SK-N-MC (cell line): ENCODE data around the gene BAK1.

ENCODE experiments used
- DNase-seq: peaks from one replicate; pipeline ENCODE4 v3.0.0-alpha.2; 2011; ENCODE audit warnings: low read depth, low spot score
- H3K27ac ChIP-seq: fragments of 200-600 bp; sonication (generic); 2 replicates; pipeline ENCODE4 v1.5.1; 2016; ENCODE audit warnings: mixed run types
- H3K36me3 ChIP-seq: fragments of 200-600 bp; sonication (generic); 2 replicates; pipeline ENCODE4 v1.6.1; 2017; ENCODE audit warnings: antibody characterized with exemption, low read length, mixed read lengths; ENCODE audit not compliant: insufficient read depth
- H3K4me3 ChIP-seq: fragments of 200-600 bp; sonication (generic); 2 replicates; pipeline ENCODE4 v1.5.1; 2016
- H3K9ac ChIP-seq: fragments of 200-600 bp; sonication (generic); 2 replicates; pipeline ENCODE4 v1.8.0; 2017; ENCODE audit warnings: mixed run types, mixed read lengths; ENCODE audit not compliant: insufficient read length
- H3K9me3 ChIP-seq: fragments of 200-600 bp; sonication (generic); 2 replicates; pipeline ENCODE4 v1.6.1; 2017; ENCODE audit warnings: low read depth, mild to moderate bottlenecking, antibody characterized with exemption, low read length, moderate library complexity, mixed read lengths
- EZH2 ChIP-seq: fragments of 200-600 bp; sonication (generic); IDR thresholded peaks from one replicate; pipeline ENCODE4 v1.6.1; 2017; ENCODE audit warnings: antibody characterized with exemption
- FOXP2 ChIP-seq: optimal IDR thresholded peaks from 2 replicates; pipeline ENCODE3; 2011; ENCODE audit warnings: mild to moderate bottlenecking, moderate library complexity; ENCODE audit not compliant: insufficient read depth; ENCODE audit errors: extremely low read length, control extremely low read depth
- POLR2AphosphoS5 ChIP-seq: IDR thresholded peaks from 2 replicates; pipeline ENCODE4 v1.6.1; 2012; ENCODE audit warnings: mild to moderate bottlenecking, low read depth, low read length, borderline replicate concordance

BAK1 gene

DNA sequence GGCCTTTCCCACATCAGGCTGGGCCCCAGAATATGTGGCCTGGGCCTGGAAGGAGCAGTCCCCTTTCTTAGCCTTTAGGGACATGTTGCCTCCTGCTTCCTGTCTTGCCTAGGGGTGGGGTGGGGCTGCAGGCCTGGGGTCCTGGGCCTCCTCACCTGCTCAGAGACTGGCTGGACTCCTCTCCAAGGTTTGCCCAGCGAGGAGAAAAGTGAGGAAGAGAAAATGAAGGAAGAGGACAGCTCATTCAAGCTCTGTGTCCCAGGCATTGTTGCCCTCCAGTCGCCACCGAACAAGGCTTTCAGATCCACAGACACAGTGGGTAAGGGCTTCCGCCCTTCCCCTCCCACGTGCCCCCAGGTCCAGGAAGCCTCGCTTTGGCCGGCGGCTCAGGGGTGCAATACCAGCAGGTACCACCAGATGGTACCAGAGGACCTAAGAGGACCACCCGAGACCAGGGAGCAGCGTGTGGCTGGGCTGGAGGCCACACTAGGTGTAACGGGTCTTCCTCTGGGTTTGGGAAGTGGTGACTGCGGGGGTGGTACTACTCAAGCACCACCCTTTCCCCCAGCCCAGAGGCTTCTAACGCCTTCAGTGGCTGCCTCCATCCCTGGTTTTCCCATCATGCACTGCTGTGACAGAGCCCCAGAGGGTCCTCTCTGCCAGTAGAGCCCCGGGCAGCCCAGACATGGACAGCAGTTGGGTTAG, 5.5 kb upstream of the BAK1 start:
- Histone ChIP-seq H3K9ac (no peak overlapping the region), H3K36me3 (no peaks in the 10 kb centered on the region), H3K9me3 (no peaks in the 10 kb centered on the region), H3K4me3 (no peak overlapping the region), H3K27ac (no peak overlapping the region)
- DNase-seq: no peak
- TF ChIP-seq FOXP2 (no peak), EZH2 (no peak), POLR2AphosphoS5 (no peak)

- TF ChIP-seq EZH2 (no peak), FOXP2 (no peak), POLR2AphosphoS5 (no peak)
Observed at GRCh38 chr6:33584700-33585402, 4.8 kb upstream of the BAK1 start.

DNA sequence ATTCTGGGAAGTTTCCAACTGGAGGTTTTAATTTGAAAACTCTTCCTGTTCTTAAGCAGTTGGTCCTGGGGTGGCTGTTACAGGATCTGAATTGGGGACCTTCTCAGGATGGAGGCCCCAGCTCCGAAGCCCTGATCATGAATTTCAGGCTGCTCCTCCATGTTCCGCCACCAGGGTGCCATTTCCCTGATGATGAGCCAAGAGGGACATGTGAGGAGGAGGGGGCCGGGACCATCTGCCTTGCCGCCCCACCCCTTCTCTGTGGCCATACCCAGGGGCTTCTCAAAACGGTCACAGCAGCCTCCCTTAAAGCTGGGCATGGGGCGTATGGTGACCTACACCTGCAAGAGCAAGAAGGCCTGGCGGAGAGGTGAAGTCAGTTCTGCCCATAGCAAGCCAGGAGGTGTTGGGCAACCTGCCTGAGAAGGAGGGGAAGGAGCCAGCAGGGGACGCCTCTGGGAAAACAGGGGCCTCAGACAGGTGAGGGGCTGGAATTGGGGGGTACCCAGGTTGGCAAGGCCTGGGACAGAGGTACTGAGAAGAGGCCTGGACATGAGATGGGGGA, 3.6 kb upstream of the BAK1 start:
- DNase-seq: no peak
- no peak overlapping the region for H3K27ac ChIP-seq
- TF ChIP-seq FOXP2 (no peak), POLR2AphosphoS5 (no peak), EZH2 (no peak)

More at GRCh38 chr6:33584700-33585402, 4.8 kb upstream of the BAK1 start:
- Histone ChIP-seq H3K36me3 (no peaks in the 10 kb centered on the region), H3K9me3 (no peaks in the 10 kb centered on the region), H3K27ac (no peak overlapping the region), H3K4me3 (no peak overlapping the region), H3K9ac (no peak overlapping the region)
- DNase-seq: no peak

DNA sequence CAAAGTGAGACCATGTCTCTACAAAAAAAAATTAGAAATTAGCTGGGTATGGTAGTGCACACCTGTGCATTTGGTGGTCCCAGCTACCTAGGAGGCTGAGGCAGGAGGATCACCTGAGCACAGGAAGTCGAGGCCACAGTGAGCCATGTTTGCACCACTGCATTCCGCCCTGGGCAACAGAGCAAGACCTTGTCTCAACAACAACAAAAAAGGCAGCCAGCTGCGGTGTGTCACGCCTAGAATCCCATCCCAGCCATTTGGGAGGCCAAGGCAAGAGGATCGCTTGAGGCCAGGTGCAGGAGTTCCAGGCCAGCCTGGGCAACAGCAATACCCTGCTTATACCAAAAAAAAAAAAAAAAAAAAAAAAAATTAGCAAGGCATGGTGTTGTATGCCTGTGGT, 1.1 kb upstream of the BAK1 start:
- H3K36me3 ChIP-seq: no peaks in the 10 kb centered on the region
- TF ChIP-seq POLR2AphosphoS5: no peak
- TF ChIP-seq FOXP2: no peak
- TF ChIP-seq EZH2: no peak
- no peak for DNase-seq

More for the DNA sequence above, 3.6 kb upstream of the BAK1 start:
- Histone ChIP-seq H3K36me3 (no peaks in the 10 kb centered on the region), H3K9me3 (no peaks in the 10 kb centered on the region), H3K4me3 (no peak overlapping the region), H3K9ac (no peak overlapping the region)

GRCh38 chr6:33578588-33579011, 1.5 kb downstream of the BAK1 start:
- DNase-seq: no peak
- Histone ChIP-seq H3K36me3 (peaks cover 4% of the 10 kb centered on the region; the same call in 1 of the 2 replicates), H3K9me3 (no peaks in the 10 kb centered on the region), H3K9ac (no peak overlapping the region), H3K27ac (no peak overlapping the region), H3K4me3 (no peak overlapping the region)
- no peak for TF ChIP-seq FOXP2

More for the DNA sequence above, 1.1 kb upstream of the BAK1 start:
- Histone ChIP-seq H3K9ac (no peak overlapping the region), H3K4me3 (no peak overlapping the region), H3K9me3 (no peaks in the 10 kb centered on the region), H3K27ac (no peak overlapping the region)

DNA sequence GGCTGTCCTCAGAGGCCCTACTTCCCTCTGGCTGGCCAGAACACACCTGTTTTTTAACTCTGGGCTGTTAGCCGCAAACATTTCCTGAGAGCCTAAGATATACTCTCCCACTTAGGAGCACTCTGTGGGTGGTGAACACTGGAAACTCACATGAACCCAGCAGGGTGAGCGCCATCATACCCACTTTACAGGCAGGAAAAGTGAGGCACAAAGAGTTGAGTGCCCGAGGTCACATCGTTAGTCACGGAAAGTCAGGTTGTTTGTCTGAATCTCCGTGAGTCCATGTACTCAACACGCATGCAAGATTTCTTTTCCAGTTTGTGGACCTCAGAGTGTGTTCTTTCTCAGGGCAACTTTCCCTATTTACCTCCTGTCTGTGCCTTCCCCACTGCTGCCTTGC, 1.9 kb downstream of the BAK1 start:
- H3K27ac ChIP-seq: no peak overlapping the region
- no peaks in the 10 kb centered on the region for H3K9me3 ChIP-seq
- TF ChIP-seq FOXP2: no peak
- no peak for DNase-seq
- no peak overlapping the region for H3K4me3 ChIP-seq
- H3K36me3 ChIP-seq: peaks cover 4% of the 10 kb centered on the region; the same call in 1 of the 2 replicates
- H3K9ac ChIP-seq: no peak overlapping the region

- no peak for TF ChIP-seq FOXP2
- no peak for DNase-seq
- Histone ChIP-seq H3K9me3 (no peaks in the 10 kb centered on the region), H3K9ac (no peak overlapping the region), H3K36me3 (peaks cover 4% of the 10 kb centered on the region; the same call in 1 of the 2 replicates), H3K27ac (no peak overlapping the region), H3K4me3 (no peak overlapping the region)
Observed at GRCh38 chr6:33577718-33578117, 2.4 kb downstream of the BAK1 start.

- H3K9ac ChIP-seq: no peak overlapping the region
- H3K36me3 ChIP-seq: peaks cover 4% of the 10 kb centered on the region; the same call in 1 of the 2 replicates
- no peak for DNase-seq
- H3K27ac ChIP-seq: no peak overlapping the region
- H3K9me3 ChIP-seq: no peaks in the 10 kb centered on the region
- TF ChIP-seq POLR2AphosphoS5 (no peak), EZH2 (no peak), FOXP2 (no peak)
- H3K4me3 ChIP-seq: no peak overlapping the region
Observed at GRCh38 chr6:33577106-33577535, 3.0 kb downstream of the BAK1 start.

DNA sequence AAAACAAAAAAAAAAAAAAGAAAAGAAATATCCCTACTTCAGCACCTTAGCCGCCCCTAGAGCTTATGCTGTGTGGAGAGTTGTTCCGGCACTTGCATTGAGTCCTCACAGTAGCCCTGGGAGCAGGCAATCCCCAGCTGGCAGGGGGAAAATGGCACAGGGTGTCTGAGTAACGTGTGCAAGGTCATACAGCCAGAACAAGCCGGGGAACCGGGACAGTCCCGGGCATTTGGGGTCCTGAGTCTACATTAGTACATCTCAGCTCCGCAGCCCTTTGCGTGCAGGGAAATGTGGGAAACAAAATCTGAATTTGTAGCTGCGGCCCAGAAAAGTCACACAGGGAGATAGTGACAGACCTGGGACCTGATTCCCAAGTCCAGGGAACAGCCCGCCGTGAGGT, 3.4 kb downstream of the BAK1 start:
- H3K9me3 ChIP-seq: no peaks in the 10 kb centered on the region
- no peak overlapping the region for H3K9ac ChIP-seq
- peaks cover 4% of the 10 kb centered on the region; the same call in 1 of the 2 replicates for H3K36me3 ChIP-seq
- no peak for TF ChIP-seq EZH2
- no peak for TF ChIP-seq FOXP2
- no peak for TF ChIP-seq POLR2AphosphoS5
- no peak overlapping the region for H3K27ac ChIP-seq
- H3K4me3 ChIP-seq: no peak overlapping the region
- no peak for DNase-seq
